HL-60 (cell line): ENCODE results near the gene BRME1.

Experiments used
- GABPA ChIP-seq: IDR thresholded peaks from 2 replicates; pipeline ENCODE4 v1.6.1; 2012; ENCODE audit warnings: low read depth
- TF ChIP-seq, protein P1 (sequence below): IDR thresholded peaks from one replicate; pipeline ENCODE4 v1.5.1; 2011; ENCODE audit warnings: low read length, control low read depth, inconsistent platforms; ENCODE audit not compliant: insufficient read depth
- TF ChIP-seq, protein P2 (sequence below): IDR thresholded peaks from 2 replicates; pipeline ENCODE4 v1.6.1; 2012; ENCODE audit warnings: low read depth; ENCODE audit not compliant: insufficient replicate concordance

DNA sequence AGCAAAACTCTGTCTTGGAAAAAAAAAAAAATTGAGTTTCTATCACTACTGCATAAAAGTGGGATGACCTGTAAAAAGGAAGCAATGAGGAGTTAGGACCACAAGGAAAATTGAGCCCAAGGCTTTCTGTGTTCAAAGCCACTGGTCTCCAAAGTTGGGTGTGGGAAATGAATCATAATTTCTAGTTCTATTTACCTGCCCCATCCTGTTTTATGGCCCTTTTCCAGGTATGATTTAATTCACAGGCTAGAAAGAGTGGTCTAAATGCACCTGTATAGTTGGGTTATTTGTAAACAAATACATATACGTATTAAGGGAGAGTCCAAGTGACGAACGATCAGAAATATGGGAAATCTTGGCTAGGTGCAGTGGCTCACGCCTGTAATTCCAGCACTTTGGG lies 40.5 kb upstream of the BRME1 start:
- TF ChIP-seq, protein P1, sequence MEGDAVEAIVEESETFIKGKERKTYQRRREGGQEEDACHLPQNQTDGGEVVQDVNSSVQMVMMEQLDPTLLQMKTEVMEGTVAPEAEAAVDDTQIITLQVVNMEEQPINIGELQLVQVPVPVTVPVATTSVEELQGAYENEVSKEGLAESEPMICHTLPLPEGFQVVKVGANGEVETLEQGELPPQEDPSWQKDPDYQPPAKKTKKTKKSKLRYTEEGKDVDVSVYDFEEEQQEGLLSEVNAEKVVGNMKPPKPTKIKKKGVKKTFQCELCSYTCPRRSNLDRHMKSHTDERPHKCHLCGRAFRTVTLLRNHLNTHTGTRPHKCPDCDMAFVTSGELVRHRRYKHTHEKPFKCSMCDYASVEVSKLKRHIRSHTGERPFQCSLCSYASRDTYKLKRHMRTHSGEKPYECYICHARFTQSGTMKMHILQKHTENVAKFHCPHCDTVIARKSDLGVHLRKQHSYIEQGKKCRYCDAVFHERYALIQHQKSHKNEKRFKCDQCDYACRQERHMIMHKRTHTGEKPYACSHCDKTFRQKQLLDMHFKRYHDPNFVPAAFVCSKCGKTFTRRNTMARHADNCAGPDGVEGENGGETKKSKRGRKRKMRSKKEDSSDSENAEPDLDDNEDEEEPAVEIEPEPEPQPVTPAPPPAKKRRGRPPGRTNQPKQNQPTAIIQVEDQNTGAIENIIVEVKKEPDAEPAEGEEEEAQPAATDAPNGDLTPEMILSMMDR, result no peak
- TF ChIP-seq GABPA, result no peak
- TF ChIP-seq, protein P2, sequence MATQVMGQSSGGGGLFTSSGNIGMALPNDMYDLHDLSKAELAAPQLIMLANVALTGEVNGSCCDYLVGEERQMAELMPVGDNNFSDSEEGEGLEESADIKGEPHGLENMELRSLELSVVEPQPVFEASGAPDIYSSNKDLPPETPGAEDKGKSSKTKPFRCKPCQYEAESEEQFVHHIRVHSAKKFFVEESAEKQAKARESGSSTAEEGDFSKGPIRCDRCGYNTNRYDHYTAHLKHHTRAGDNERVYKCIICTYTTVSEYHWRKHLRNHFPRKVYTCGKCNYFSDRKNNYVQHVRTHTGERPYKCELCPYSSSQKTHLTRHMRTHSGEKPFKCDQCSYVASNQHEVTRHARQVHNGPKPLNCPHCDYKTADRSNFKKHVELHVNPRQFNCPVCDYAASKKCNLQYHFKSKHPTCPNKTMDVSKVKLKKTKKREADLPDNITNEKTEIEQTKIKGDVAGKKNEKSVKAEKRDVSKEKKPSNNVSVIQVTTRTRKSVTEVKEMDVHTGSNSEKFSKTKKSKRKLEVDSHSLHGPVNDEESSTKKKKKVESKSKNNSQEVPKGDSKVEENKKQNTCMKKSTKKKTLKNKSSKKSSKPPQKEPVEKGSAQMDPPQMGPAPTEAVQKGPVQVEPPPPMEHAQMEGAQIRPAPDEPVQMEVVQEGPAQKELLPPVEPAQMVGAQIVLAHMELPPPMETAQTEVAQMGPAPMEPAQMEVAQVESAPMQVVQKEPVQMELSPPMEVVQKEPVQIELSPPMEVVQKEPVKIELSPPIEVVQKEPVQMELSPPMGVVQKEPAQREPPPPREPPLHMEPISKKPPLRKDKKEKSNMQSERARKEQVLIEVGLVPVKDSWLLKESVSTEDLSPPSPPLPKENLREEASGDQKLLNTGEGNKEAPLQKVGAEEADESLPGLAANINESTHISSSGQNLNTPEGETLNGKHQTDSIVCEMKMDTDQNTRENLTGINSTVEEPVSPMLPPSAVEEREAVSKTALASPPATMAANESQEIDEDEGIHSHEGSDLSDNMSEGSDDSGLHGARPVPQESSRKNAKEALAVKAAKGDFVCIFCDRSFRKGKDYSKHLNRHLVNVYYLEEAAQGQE, result no peak
